Activated CD4-positive, CD25-positive, alpha-beta regulatory T cell treated with anti-CD3 and anti-CD28 coated beads, Interleukin-2, amount 50 U/mL, for 24 hours (primary cell): Measurements from ENCODE around the gene SLC39A11.
"Not testable (repeated sequence)": the region's sequence is repeated elsewhere in the genome, so short reads cannot be mapped to it uniquely, and the experiment has no call there.

Experiments
- ATAC-seq, 2 donors: fragments of 150-1000 bp; cut with Tn5 transposase; one replicate each; pipeline ENCODE4 v1.10.0; 2021; ENCODE audit warnings: mild to moderate bottlenecking in 1 of 2, moderate library complexity in 1 of 2

The SLC39A11 gene, protein sequence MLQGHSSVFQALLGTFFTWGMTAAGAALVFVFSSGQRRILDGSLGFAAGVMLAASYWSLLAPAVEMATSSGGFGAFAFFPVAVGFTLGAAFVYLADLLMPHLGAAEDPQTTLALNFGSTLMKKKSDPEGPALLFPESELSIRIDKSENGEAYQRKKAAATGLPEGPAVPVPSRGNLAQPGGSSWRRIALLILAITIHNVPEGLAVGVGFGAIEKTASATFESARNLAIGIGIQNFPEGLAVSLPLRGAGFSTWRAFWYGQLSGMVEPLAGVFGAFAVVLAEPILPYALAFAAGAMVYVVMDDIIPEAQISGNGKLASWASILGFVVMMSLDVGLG

GRCh38 chr17:73092523-73093135 is at the start of gene SLC39A11:
SLC39A11 (minus strand) TSS chr17:73092688; CDS start chr17:73088764, 3,924 bp downstream.
- ATAC-seq: peak; percentile 99

DNA sequence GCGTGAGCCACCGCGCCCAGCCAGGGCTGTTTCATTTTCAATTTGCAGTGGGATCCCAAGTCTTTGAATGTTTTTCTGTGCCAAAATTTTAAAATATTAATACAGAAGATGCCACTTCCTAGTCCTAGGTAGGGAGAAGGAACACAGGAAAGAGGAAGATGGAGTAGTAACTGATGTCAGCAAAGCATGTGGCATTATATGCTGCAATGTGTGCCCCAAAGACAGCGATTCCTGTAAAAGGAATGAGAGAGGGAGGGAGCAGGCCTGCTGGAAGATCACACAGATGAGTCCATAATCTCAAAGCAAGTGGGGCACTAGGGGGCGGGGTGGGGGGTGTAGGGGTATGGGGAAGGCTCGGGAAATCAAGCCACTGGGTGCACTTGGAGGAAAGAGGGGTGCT is 48.9 kb upstream of the SLC39A11 start:
- no peak for ATAC-seq

DNA sequence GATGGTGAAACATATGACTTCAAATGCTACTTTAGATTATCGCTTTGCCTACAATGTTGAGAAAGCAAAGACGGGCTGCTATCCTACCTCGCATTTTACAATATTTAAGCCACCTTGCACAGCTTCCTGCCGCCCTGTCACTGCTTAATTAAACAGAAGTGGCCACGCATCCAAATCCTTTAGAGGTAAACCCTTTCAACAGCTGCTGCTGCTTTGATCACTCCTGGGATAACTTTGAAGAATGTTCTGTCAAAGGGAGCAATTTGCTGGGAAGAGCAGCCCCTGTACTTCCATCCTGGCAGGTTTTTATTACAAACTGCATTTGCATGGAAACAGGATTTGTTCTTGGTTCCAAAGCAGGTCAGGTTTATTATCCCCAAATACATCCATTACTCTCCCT is 48.1 kb upstream of the SLC39A11 start:
- no peak for ATAC-seq

DNA sequence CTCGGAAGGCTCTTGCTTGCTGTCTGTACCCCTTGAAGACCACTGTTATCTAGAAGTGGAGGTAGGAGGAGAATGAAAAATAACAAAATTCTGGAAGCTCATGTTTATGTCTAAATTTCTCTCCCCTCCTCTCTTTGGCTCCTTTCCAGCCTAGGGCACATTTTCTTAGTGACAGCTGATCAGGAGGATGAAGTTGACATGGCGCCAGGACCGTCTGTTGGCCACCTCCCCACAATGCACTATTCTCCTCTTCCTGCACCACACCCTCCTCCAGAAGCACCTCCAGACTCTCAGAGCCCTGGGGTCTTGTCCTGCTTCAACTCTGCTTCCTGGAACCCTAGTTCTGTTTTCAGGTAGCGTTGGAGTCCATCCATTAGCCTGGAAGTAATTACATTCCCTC is 46.8 kb upstream of the SLC39A11 start:
- no peak for ATAC-seq

DNA sequence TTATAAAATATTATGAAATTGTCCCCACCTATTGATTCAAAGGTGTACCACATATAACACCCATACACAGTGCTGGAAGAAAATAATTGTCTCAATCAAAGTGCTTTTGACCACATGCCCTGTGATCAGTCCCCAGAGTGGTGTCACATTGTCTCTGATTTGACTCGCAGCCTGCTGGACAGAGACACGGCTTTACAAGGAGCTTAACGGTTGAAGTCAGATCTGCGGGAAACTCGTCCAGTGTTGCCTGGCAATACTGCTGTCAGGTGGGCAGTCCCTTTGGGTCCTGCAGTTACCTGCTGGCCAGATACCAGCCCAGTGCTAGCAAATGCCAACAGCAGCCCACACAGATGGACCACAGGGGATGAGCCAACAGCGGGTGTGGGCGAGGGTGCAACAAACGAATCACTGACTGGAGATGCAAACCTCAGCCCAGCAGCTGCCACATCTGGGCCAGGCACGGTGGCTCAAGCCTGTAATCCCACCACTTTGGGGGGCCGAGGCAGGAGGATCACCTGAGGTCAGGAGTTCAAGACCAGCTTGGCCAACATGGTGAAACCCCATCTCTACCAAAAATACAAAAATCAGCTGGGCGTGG is 46.2 kb upstream of the SLC39A11 start:
- no peak for ATAC-seq

DNA sequence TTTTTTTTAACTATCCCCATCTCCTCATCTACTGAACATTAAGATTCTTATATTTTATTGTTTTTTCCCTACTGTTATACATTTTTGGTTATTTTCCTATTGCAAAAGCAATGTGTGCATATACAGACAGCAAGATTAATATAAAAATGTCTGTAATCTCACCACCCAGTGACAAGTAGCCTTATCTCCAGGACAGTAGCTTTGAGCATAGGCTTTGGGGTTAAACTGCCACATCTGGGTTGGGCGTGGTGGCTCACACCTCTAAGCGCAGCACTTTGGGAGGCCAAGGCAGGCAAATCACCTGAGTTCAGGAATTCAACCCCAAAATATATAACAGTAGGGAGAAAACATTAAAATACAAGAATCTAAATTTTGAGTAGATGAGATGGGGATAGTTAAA is 44.9 kb upstream of the SLC39A11 start:
- no peak for ATAC-seq

- no peak for ATAC-seq
Measured at GRCh38 chr17:73135766-73136165, 43.3 kb upstream of the SLC39A11 start.

DNA sequence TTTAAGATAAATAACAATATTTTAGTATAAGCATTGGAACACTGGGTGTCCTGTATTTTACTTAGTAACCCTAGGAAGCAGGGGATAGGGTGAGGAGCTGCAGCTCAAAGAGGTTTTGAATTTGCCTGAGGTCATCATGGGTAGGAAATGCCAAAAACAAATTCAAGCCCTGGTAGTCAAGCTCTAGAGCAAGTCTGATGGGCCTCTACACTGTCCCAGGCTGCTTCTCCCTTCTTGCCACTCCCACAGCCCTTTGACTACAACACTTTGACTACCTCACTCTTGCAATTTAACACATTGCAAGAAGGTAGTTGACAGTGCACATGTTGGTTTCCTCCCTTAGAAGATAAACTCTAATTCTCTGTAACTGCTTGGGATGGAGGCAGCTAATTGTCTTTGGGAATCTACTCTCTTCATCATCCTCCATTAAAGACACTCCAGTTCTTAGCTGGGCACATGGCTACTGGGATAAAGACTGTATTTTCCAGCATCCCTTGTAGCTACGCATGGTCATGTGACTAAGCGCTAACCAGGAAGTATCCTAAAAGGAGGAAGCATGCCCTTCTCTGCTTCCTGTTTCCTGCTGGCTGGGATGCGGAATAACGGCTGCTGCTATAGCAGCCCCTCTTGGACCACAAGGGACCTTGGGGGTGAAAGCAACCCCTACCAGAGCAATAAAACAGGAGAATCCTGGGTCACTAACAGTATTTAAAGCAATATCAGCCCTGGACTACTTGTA is 41.6 kb upstream of the SLC39A11 start:
- no peak for ATAC-seq

- no peak for ATAC-seq
Measured at GRCh38 chr17:73132085-73132492, 39.6 kb upstream of the SLC39A11 start.

- not testable (repeated sequence) for ATAC-seq
Measured at GRCh38 chr17:73131439-73131838, 39.0 kb upstream of the SLC39A11 start.

DNA sequence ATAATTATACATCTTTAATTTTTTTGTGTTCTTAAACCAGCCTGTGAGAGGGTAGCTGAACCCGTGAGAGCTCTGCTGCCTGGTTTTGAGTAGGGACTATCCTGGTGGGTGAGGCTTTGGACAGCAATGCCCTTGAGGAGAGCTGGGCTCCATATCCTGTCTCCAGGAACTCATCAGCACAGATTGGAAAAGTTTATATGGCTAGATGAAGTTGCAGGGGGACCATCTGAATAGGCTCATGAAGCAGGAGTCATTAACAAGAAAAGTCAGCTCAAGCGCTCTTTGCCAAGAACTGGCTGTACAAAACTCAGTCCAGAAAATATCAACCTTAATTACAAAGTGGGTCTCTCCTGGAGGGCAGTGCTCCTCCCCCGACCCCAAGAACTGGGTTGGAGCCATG is 38.5 kb upstream of the SLC39A11 start:
- ATAC-seq: no peak

DNA sequence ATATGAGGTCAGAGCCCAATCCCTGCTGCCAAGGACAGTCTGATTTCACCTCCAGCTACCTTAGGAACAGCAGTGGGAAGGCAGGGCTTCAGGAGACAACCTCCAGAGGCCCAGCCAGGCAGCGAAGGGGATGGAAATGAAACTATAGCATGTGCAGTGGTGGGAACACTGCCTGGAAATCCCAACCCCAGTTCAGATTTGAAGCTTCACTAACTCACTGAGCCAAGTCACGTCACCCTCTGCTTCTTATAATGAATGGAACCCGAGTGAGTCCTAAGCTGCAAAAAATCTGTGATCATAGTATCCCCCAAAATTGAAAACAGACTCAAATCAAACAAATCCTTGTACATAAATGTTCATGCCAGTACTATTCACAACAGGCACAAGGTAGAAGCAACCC is 36.0 kb upstream of the SLC39A11 start:
- ATAC-seq: no peak

DNA sequence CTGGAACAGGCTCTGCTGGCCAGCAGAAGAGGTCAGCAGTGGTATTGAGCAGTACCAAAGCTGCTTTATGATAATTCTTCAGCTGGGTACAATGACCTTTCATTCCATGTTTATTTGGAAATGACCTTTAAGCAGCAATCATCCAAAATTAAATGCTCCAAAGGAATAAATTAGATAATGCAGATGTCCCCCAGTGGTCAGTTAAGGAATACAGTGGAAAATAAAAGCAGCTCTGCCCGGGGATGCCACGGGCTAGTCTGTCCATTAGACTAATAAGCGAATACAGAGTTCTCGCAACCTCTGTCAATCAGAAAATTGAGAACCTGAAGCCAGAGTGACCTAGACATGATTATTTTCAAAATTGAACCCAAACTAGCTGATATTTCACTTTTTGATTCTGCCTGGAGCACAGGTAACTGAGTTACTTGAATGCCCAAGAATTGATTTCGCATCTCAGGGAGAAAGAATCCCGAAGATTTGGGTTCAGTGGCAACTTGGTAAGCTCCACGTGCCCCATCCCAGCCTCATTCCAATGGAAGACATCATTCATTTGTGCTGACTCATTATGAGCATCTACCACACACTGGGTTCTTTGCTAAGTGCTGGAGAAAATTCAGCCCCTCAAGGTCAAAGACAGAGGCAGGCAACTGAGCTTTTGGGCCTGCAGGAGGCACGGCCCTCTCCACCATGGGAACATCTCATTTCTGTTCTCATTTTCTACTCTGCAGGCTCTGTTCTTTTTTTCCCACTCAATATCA is 34.4 kb upstream of the SLC39A11 start:
- no peak for ATAC-seq

- ATAC-seq: no peak
Measured at GRCh38 chr17:73123606-73124320, 31.3 kb upstream of the SLC39A11 start.

GRCh38 chr17:73122953-73123605 is 30.6 kb upstream of the SLC39A11 start:
- no peak for ATAC-seq

GRCh38 chr17:73121506-73121905 is 29.0 kb upstream of the SLC39A11 start:
- no peak for ATAC-seq

GRCh38 chr17:73119631-73120030 is 27.1 kb upstream of the SLC39A11 start:
- ATAC-seq: no peak

DNA sequence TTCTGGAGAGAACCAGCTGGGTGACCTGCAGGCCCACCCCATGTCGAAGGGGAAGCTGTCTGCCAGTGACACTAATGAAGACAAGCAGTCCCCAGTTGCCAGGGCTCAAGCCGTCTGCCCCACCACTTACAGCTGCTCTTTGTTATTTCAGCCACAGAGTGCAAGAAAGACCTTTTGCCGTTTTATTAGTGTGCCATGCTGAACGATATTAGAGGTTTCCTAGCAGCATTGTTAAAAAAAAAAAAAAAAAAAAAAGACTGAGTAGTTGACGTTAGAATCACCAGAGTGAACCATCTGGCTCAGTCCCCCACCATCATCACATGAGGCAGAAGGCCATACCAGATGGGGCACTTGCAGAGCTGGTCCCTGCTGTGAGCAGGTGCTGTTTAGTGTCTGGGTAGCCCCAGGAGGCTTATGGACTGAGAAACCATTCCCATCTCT is 26.5 kb upstream of the SLC39A11 start:
- no peak for ATAC-seq

GRCh38 chr17:73118139-73118538 is 25.7 kb upstream of the SLC39A11 start:
- ATAC-seq: no peak

- ATAC-seq: no peak
Measured at GRCh38 chr17:73112246-73112645, 19.8 kb upstream of the SLC39A11 start.

- no peak for ATAC-seq
Measured at GRCh38 chr17:73111386-73111785, 18.9 kb upstream of the SLC39A11 start.
